ENCODE measurements around the gene B3GNT5. TPM values are rescaled to one million over a fixed set of nuclear protein-coding genes. Genes with fewer than 3 reads are reported as not detected.

Gene B3GNT5
- total and polyA plus RNA-seq, 10 of the 15 experiments (the other 5 are each of a cell fraction or from before 2014, with no cell fraction given) = 0.24 to 1.1 (median 0.48) TPM

- Histone ChIP-seq H3K4me1 (ENCODE audit: control insufficient read depth, insufficient read depth, low read length) (no peaks in the 10 kb centered on the region), H3K9me3 (replicated peaks; ENCODE audit: control insufficient read depth, insufficient read depth, low read length) (peaks cover 6% of the 10 kb centered on the region; the same call in 2 of the 3 replicates), H3K27me3 (replicated peaks in 1 of 2; ENCODE audit: control insufficient read depth in 2 of 2, insufficient read depth in 2 of 2, low read length in 1 of 2) (no peaks in the 10 kb centered on the region; a peak in 2 of 4 replicates), H3K27ac (ENCODE audit: control insufficient read depth, insufficient read depth) (no peak overlapping the region), H3K9ac (ENCODE audit: control insufficient read depth, insufficient read depth, low read length) (no peak overlapping the region), H3K4me3 (no peak overlapping the region), H3K36me3 (ENCODE audit: control insufficient read depth in 2 of 2, insufficient read depth in 2 of 2, low read length in 1 of 2) (no peaks in the 10 kb centered on the region), H3K79me2 (ENCODE audit: control insufficient read depth, insufficient read depth, low read length) (no peaks in the 10 kb centered on the region), H4K20me1 (ENCODE audit: control insufficient read depth, insufficient read depth) (no peaks in the 10 kb centered on the region), H3K4me2 (ENCODE audit: control insufficient read depth, insufficient read depth) (no peak overlapping the region), H2AFZ (ENCODE audit: control insufficient read depth, low read depth, low read length) (no peak overlapping the region)
- no TSS peak for BruUV-seq (replicated peaks)
- no peak for FAIRE-seq
- POLR2A ChIA-PET = no interaction called here
- no peak for DNase-seq (ENCODE audit: low read depth, low spot score)
- CTCF ChIA-PET = no interaction called here
- SMC1A ChIA-PET (ENCODE audit: uncharacterized antibody, unreplicated experiment) = no interaction called here
- in situ Hi-C loops (cut with MboI) = no loop called here
- RAD21 ChIA-PET (ENCODE audit: unreplicated experiment) = no interaction called here
- no peak; the same call in 2 of the 3 replicates for ATAC-seq
- TF ChIP-seq NR2F1 (conservative IDR thresholded peaks at IDR 0.05) = no peak
- TF ChIP-seq BCL11A (IDR thresholded peaks at IDR 0.05; ENCODE audit: low read depth, low read length) = no peak
- no peak for TF ChIP-seq PML (IDR thresholded peaks at IDR 0.05; ENCODE audit: low read length)
- TF ChIP-seq ATF7 (IDR thresholded peaks at IDR 0.05; ENCODE audit: low read depth) = no peak
- no peak for TF ChIP-seq KLF5 (IDR thresholded peaks at IDR 0.05; ENCODE audit: partially characterized antibody)
- no peak for TF ChIP-seq CBX3 (IDR thresholded peaks at IDR 0.05; ENCODE audit: borderline replicate concordance, low read depth)
- TF ChIP-seq SPI1 (IDR thresholded peaks at IDR 0.05; ENCODE audit: borderline replicate concordance, insufficient read depth, low read depth, low read length) = no peak
- TF ChIP-seq BACH1 (IDR thresholded peaks at IDR 0.05; ENCODE audit: borderline replicate concordance) = no peak
- no peak for TF ChIP-seq TBL1XR1 (IDR thresholded peaks at IDR 0.05; ENCODE audit: low read depth, low read length)
- TF ChIP-seq, protein P1, sequence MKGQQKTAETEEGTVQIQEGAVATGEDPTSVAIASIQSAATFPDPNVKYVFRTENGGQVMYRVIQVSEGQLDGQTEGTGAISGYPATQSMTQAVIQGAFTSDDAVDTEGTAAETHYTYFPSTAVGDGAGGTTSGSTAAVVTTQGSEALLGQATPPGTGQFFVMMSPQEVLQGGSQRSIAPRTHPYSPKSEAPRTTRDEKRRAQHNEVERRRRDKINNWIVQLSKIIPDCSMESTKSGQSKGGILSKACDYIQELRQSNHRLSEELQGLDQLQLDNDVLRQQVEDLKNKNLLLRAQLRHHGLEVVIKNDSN (IDR thresholded peaks at IDR 0.05; ENCODE audit: borderline replicate concordance, extremely low read length, insufficient read depth, low read depth, low read length) = no peak
- no peak for TF ChIP-seq IRF4 (IDR thresholded peaks at IDR 0.05; ENCODE audit: low read depth, low read length)
- TF ChIP-seq NFYB (IDR thresholded peaks at IDR 0.05; ENCODE audit: insufficient read depth, low read depth, low read length) = no peak
- TF ChIP-seq TAF1 (IDR thresholded peaks at IDR 0.05; ENCODE audit: borderline replicate concordance, low read depth, low read length) = no peak
- TF ChIP-seq, protein P2, sequence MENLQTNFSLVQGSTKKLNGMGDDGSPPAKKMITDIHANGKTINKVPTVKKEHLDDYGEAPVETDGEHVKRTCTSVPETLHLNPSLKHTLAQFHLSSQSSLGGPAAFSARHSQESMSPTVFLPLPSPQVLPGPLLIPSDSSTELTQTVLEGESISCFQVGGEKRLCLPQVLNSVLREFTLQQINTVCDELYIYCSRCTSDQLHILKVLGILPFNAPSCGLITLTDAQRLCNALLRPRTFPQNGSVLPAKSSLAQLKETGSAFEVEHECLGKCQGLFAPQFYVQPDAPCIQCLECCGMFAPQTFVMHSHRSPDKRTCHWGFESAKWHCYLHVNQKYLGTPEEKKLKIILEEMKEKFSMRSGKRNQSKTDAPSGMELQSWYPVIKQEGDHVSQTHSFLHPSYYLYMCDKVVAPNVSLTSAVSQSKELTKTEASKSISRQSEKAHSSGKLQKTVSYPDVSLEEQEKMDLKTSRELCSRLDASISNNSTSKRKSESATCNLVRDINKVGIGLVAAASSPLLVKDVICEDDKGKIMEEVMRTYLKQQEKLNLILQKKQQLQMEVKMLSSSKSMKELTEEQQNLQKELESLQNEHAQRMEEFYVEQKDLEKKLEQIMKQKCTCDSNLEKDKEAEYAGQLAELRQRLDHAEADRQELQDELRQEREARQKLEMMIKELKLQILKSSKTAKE (IDR thresholded peaks at IDR 0.05; ENCODE audit: low read depth, poor library complexity, severe bottlenecking) = no peak
- TF ChIP-seq FOXM1 (IDR thresholded peaks at IDR 0.05; ENCODE audit: low read depth, low read length) = no peak
- TF ChIP-seq PAX5 (IDR thresholded peaks at IDR 0.05; ENCODE audit: borderline replicate concordance, low read depth, low read length) = no peak
- no peak for TF ChIP-seq E4F1 (IDR thresholded peaks at IDR 0.05; ENCODE audit: borderline replicate concordance, partially characterized antibody)
- no peak for TF ChIP-seq SIX5 (IDR thresholded peaks at IDR 0.05; ENCODE audit: low read depth, low read length, severe bottlenecking)
- TF ChIP-seq CHD2 (IDR thresholded peaks at IDR 0.05; ENCODE audit: borderline replicate concordance, low read depth, low read length) = no peak
- intact Hi-C loops (cut with micrococcal nuclease; ENCODE audit: unreplicated experiment) = no loop called here
Measured at GRCh38 chr3:183244981-183245476, 8.0 kb upstream of the B3GNT5 start.
